Left cardiac atrium (tissue), 4 donors: ENCODE measurements around the gene ERMARD. TPM values are rescaled to one million over a fixed set of nuclear protein-coding genes. Genes with fewer than 3 reads are reported as not detected.

Source experiments
- ATAC-seq, 2 donors: fragments of 200-7000 bp; cut with Tn5 transposase; one replicate each; pipeline ENCODE4 v1.9.1; 2020; ENCODE audit warnings: mild to moderate bottlenecking in 2 of 2, moderate library complexity in 2 of 2
- DNase-seq: peaks from one replicate; pipeline ENCODE4 v3.0.0-alpha.2; 2020
- intact Hi-C, 2 donors: fragments of 100-400 bp; cut with DNase I; formaldehyde crosslinking; loops; one replicate each; pipeline versions ENCODE4 v1.14.1 to v1.15.1; 2022 to 2023
- long read RNA-seq: library from polyadenylated mRNA; unstranded; transcript quantifications from one replicate; pipeline ENCODE4 v2.0.0, GENCODE V29; 2021
- total RNA-seq, 2 donors: library from RNA; stranded (reverse); fragmentation: NEBNext Ultra II Directional; extraction: Animal tissue kit (Norgen Biotek cat#: 25700); gene quantifications; one replicate each; pipeline ENCODE4 v1.2.1, GENCODE V29; 2021
- donor health status: DM: no; HTN: yes; CAD: no.
- donor health status: DM: no; HTN: yes; CAD: no; lungs with severe emphysema.
- donor health status: DM: yes; HTN: yes; CAD: no.
- donor health status: Dilated cardiomyopathy.

Gene ERMARD
- total RNA-seq = 10 to 100 TPM; 10.5 to 11.3 TPM
- long read RNA-seq, transcript ERMARD-203 (18 exons, 2,141 nt) = major isoform, 7 of 15 reads
- long read RNA-seq, partial matches to known transcripts = 3 of 15 reads
- long read RNA-seq, other reads (novel, unspliced or antisense) = 5 of 15 reads

DNA sequence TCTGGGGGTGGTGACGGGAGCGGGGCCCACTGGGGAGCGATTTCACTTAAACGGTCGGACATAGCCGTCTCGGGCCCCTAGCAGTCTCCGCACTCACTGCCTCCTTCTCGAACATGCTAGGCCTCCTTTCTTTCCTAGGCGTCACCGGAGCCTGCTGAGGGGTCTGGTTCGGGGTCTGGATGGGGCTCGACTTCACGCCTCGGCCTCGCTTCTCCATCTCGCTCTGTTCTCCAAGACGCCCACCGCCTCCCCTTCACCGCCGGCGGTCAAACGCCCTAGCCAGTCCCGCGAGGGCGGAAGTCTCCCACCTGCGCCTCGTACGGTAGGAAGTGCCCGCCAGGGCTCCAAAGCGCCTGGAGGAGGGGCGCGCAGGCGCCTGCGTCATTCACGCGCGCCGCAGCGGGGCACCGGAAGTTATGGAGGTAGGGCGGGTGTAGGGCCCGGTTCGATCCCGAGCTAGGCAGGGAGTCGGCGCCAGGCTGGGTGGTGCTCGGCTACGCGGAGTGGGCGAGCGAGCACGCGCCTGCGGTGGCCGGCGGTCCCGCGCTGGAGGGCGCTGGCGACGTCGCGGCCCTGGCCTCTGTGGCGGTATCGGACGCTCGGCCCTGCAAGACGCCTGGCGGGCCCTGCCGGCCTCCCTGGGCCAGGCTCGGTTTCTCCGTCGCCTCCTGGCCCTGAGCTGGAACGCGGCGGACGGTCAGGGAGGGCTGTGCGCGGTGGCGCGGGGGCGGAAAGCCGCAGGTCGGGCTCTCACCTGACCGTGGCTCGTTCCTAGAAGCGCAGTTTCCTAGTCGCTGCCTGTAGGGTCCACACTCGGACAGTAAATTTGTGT is at the start of gene ERMARD, which contains the start of gene DYNLT2:
Gene ERMARD, plus strand, starts transcription at position 381 of the 832 bp plus-strand sequence. Its CDS starts 36 bp downstream, at position 417.
Gene DYNLT2, minus strand, starts transcription at position 331 of the 832 bp plus-strand sequence. Its CDS starts 114 bp downstream, at position 217.
- ATAC-seq (peak; percentile 98 to 99), DNase-seq (peak; percentile 95)
- intact Hi-C loops = loop anchor here in 1 of 2 donors (2.0 to 10.0 kb wide), 3 partner anchors 27 to 803 kb away; partner anchors contain the start of genes C6orf120, PHF10, TBP and WDR27

DNA sequence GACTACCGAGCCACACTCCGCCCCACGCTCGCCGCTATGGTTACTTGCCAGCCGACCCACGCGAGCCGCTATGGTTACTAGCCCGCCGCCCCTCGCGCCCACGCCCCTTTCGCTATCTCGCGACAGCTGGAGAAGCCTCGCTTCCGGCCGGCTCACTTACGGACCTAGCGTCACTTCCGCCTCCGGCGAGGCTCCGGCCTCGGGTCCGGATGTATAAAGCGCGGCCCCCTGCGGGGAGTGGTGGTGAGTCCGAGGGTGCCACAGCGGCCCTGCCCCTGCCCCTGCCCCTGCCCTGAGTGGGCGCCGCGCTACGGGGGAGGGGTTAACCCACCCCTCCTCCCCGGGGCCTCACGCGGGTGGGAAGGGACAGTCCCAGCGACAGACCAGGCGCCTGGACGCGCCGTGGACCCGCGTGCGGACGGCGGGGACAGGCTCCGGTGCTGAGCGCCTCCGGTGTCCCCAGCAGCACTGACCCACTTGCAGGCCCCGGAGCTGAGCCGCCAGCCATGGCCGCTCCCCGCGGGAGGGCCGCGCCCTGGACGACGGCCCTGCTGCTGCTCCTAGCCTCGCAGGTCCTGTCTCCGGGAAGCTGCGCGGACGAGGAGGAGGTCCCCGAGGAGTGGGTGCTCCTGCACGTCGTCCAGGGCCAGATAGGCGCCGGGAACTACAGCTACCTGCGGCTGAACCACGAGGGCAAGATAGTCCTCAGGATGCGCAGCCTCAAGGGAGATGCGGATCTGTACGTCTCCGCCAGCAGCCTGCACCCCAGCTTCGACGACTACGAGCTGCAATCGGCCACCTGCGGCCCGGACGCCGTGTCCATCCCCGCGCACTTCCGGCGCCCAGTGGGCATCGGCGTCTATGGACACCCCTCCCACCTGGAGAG is 49.2 kb upstream of the ERMARD start, which contains the start of the genes C6orf120 and WDR27:
Gene C6orf120, plus strand, starts transcription at position 173 of the 886 bp plus-strand sequence. Its CDS starts 334 bp downstream, at position 507.
Gene WDR27, minus strand, starts transcription at position 76 of the 886 bp plus-strand sequence. CDS start 13,024 bp downstream, outside the sequence.
- intact Hi-C loops = loop anchor here in 1 of 2 donors (10.0 kb wide), 1 partner anchor 53 kb away; the partner anchor contains the start of genes DYNLT2 and ERMARD
- peak; percentile 97 to 98 for ATAC-seq
- peak; percentile 99 for DNase-seq

DNA sequence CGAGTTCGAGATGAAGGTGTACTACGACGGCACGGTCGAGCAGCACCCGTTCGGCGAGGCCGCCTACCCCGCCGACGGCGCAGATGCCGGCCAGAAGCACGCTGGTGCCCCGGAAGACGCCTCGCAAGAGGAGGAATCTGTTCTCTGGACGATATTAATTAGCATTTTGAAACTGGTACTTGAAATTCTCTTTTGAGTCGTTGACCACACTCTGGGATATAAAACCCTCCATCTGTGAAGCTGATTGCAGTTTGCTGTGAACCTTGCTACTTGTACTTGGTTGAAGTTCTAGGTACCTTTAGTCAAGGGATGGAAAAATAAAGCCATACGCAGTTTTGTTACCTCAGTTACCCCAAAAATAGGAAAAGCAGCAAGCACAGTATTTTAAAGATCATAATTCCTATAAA is 48.6 kb upstream of the ERMARD start:
- ATAC-seq (no peak), DNase-seq (no peak)
- intact Hi-C loops = loop anchor here in 1 of 2 donors (10.0 kb wide), 1 partner anchor 52 kb away; the partner anchor contains the start of genes DYNLT2 and ERMARD

DNA sequence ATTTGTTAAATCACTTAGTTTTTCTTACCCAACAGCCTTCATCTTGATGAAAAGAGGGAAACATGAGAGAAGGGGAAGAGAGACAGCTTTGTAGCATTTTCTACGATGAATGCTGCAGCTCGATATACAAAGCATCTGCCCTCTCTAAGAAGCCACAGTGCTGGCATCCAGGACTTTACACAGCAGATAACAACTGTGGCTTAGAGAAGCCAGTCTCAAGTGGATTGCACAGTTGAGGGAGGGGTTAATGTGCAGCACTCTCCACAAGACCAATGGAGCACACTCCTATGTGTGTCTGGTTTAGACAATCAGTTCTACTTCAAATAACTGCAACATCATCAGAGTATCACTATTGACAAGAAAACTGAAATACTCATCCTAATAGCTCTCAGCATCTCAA is 43.6 kb upstream of the ERMARD start:
- DNase-seq (no peak), ATAC-seq (peak in 1 of 2 donors; percentile 33)
- intact Hi-C loops = loop anchor here in 1 of 2 donors (10.0 kb wide), 1 partner anchor 47 kb away; the partner anchor contains the start of genes DYNLT2 and ERMARD

DNA sequence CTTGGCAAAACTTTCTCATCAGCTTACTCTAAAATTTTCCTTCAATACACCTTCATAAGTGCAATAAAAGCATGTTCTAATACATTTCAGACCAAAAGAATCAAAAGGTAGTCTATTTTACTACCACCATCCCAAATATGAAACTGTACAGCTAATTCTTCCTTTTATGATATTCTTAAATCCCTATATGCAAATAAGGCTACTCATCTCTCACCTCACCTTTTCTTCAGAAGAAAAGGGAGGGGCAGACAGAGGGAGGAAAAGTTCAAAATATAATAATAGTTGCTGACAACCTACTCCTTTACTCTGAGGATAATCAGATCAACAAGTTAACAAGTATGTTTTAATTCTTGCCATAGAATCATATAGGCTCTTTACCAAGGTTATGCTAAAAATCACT is 42.1 kb upstream of the ERMARD start:
- no peak for DNase-seq
- no peak for ATAC-seq
- intact Hi-C loops = loop anchor here in 1 of 2 donors (10.0 kb wide), 1 partner anchor 46 kb away; the partner anchor contains the start of genes DYNLT2 and ERMARD

DNA sequence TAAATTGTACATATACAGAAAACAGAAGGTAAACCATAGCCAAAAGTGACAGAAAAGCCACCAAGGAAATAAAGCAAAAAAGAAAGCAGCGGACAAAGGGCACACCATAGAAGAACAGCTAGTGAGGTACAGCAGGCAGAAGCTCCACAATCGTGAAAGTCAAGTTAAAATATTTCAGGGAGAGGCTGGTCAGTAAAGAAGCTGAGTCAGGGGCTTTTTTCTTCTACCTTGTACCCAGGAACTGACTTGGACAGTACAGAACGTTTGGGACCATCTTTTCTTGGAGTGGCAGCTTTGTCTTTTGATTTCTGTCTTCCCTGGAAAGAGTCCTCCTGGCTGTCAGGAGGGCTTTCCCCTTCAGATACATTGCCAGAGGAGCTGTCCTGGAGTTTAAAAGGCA is 41.4 kb upstream of the ERMARD start:
- no peak for ATAC-seq
- DNase-seq = no peak

DNA sequence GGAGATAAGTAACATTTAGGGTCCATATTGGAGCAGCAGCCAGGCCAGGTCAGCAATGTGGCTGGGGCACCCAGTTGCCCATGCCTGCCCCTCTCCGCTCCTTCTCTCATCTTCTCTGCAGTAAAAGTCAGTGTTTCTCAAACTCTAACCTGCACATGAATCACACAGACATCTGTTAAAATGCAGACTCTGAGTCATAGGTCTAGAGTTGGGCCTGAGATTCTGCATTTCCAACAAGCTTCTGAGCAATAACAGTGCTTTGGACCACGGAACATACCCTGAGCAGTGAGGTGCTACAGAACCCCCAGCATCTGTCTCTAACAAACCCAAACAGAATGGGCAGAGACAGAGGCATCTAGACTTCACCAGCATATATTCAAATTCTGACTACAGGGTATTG is 37.2 kb upstream of the ERMARD start:
- DNase-seq (no peak), ATAC-seq (no peak)
- intact Hi-C loops = no loop called here

More for the DNA sequence above, 41.4 kb upstream of the ERMARD start:
- intact Hi-C loops = no loop called here

DNA sequence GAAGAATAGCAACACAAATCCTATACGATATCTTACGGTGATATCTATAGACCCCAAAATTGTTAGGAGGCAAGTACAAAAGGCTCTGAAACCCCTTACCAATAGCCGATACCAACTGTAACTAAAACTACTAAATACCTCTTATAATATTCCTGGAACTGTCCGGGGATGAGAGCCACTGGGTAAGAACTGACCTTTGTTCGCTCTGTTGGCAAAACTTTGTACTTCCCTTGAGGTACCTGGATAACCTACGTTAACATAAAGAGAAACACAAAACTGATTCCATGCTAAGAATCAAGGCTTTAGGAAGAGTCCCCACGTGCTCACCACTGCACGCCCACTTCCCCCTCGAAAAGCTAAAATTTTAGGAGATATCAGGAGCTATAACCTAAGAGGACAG is 36.8 kb upstream of the ERMARD start:
- ATAC-seq = no peak
- intact Hi-C loops = no loop called here

DNA sequence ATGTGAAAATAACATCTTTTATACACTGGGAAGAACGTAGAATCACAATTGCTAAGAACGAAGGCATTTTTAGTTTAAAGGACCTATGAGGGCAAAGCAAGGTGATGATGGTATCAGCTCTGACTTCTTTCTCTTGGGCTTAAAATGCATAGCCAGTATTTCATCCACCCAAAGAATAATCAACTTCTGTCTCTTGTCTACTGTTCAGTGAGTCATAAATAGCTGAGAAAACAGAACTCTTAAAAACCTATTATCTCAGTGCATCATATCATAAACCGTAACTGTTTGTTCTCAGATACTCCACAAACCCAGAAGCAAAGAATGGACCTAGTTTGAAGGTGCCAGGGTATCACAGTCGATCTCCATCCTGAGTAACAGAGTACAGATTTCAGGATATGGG is 32.3 kb upstream of the ERMARD start:
- ATAC-seq = no peak
- no peak for DNase-seq
- intact Hi-C loops = no loop called here

More for the DNA sequence above, 36.8 kb upstream of the ERMARD start:
- no peak for DNase-seq

DNA sequence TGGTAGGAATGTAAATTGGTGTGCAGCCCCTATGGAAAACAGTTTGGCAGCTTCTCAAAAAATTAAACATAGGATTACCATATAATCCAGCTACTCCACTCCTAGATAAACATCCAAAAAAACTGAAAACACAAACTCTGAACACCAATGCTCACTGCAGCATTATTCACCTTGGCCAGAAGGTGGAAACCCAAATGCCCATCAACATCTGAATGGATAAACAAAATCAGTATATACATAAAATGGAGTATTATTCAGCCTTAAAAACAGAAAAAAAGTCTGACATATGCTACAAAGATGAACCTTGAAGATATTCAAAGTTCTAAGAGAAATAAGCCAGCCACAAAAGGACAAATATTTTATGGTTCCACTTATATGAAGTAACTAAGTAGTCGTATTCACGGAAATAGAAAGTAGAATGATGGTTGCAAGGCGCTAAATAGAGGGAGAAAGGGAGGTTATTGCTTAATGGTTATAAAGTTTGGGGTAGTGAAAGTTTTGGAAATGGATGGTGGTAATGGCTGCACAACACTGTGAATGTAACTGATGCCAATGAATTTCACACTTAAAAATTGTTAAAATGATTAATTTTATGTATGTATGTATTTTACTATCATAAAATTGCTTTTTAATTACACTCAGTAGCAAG is 31.1 kb upstream of the ERMARD start:
- DNase-seq (no peak), ATAC-seq (no peak)
- intact Hi-C loops = no loop called here

DNA sequence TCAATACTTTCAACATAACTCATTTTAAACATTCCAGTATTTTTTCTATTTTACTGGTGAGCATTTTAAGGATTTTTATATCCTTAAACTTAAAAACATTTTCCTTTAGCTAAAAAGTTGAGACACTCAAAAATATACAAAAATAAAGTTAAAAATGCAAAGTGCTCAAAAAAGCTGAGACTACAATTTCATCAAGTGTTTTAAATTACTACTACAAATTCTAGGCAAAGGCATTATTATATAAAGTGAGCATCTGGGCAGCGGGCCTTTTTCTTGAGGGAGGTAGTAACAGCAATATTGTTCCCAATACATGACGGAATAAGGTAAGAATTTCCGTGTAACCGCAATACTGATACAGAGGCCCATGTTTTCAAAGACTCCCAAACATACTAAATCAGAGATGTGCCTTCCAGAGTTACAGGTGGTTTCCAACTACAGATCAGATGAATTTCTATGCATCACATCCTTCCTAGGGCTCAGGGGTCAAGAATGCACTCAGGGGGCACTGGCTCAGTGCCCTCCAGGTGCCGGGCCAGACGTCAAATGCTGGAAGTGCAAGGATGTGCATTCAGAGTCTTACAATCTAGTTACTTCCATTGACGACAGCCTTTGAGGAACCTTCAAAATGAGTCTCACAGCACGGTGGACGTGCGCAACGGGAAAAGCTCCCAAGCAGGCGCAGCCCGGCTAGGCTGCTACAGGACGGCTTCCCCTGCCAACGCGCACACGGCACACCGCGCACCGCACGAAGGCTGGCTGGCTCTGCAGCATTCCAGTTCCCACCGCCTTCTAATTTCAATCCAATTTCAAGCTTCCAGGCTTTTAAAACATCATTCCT is 28.8 kb upstream of the ERMARD start:
- intact Hi-C loops = no loop called here
- DNase-seq (peak; percentile 54), ATAC-seq (peak; percentile 56 to 65)

DNA sequence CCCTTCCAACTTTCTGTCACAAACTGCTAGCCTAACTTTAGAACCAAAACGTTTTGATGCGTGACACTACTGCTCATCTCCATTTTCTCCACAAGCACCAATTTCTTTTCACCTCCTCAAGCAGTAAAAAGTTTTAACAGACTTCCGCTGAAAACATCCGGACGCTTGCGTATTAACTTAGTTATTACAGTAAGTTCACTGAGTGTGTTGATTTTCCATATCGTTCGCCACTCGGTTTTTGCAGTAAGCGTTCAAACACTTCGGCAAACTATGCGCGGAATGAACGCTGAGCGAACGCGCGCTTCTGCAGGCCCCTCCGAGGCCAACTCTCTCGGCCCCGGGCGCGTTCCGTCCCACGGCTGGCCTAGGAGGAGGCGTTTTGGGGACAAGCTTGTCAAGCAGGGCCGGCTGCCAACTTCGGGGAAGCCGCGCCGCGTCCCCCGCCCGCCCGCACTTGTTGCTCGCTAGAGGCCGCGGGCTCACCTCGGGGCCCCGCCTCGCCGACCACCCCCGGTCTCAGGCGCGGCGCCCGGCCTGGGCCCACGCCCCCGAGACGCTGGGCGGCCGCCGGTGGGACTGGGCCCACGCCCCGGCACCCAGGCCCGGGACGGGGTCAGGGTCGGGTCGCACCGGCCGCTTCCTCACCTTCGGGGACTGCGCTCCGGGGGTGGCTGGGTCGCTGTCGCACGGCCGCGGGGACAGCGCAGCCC is 28.1 kb upstream of the ERMARD start:
- DNase-seq (peak; percentile 84), ATAC-seq (peak; percentile 73 to 78)
- intact Hi-C loops = no loop called here

DNA sequence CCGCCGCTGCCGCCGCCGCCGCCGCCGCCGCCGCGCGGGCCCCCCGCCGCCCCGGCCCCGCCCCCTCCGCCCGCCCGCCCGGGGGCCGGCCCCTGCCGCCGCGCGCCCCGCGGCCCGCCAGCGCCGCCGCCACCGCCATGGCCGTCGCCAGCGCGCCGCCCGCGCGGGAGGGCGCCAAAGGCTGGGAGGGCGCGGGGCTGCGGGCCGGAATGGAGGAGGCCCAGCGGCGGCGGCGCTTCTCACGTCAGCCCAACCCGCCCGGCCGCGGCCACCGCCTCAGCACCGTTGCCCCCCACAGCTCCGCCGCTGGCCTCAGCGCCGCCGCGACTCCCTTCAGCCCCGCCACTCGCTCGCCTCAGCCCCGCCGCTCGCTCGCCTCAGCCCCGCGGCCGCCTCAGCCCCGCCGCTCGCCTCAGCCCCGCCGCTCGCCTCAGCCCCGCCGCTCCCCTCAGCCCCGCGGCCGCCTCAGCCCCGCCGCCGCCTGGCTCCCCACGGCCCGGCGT is 27.4 kb upstream of the ERMARD start:
- intact Hi-C loops = loop anchor here in 1 of 2 donors (2.0 kb wide), 1 partner anchor 27 kb away; the partner anchor contains the start of genes DYNLT2 and ERMARD

DNA sequence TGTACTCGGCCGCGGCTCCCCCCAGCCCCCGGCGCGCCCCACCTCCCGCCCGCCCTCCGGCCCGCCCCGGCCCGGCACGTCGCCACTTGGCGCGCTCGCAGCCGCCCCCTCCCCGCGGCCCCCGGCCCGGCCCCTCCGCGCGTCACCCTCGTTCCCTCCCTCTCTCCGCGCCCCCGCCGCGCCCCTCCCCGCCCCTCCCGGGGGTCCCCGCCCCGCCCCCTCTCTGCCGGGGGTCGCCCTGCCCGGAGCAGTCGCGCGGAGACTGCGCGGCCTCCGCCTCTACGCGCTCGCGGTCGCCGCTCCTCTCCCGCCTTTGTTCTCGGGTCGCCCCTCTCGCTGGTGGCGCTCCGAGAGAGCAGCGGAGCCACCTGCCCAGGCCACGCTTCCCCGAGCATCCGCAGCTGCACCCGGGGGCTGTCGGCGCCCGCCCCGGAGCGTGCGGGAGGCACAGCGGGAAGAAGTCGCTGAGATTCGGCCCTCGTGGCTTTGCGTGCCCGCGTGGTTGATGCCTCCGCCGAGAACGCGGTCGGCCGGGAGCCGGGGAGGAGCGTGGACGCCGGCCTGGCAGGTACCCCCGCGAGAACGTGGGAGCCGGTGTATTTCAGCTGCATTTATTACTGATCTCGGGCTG is 26.8 kb upstream of the ERMARD start, which contains the start of gene PHF10:
Gene PHF10, minus strand, starts transcription at position 7 of the 631 bp plus-strand sequence. CDS start 569 bp downstream, outside the sequence.
- ATAC-seq (peak; percentile 64 to 70), DNase-seq (peak; percentile 54)
- intact Hi-C loops = loop anchor here in 1 of 2 donors (2.0 kb wide), 1 partner anchor 26 kb away; the partner anchor contains the start of genes DYNLT2 and ERMARD

More for the DNA sequence above, 27.4 kb upstream of the ERMARD start:
- ATAC-seq (peak; percentile 2 to 31), DNase-seq (peak; percentile 49)
